NAMALWA (cell line): ENCODE data around the gene NFATC2.

ENCODE experiments used
- DNase-seq: peaks from one replicate; pipeline ENCODE4 v3.0.0-alpha.2; 2015; ENCODE audit warnings: low spot score

Gene NFATC2

DNA sequence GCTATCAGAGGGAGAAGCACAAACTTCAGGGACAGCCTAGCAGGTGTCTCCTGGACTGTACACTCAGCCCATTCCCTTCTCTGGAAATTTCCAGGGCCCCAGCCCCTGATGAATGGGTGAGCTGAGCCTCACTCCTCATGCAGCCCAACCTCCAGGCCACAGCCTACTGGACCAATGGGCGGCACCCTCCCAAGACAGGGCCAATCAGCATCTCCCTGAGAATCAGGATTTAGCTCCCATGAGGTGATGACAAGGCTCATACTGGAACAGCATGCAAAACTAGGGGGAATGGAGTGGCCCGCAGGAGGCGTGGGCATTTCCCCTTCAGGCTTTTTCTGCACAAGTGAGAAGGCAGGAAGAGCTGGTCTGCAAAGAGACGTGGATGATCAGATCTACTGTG, 29.0 kb downstream of the NFATC2 start:
- no peak for DNase-seq

- no peak for DNase-seq
Measured at GRCh38 chr20:51512645-51513044, 29.9 kb downstream of the NFATC2 start.

DNA sequence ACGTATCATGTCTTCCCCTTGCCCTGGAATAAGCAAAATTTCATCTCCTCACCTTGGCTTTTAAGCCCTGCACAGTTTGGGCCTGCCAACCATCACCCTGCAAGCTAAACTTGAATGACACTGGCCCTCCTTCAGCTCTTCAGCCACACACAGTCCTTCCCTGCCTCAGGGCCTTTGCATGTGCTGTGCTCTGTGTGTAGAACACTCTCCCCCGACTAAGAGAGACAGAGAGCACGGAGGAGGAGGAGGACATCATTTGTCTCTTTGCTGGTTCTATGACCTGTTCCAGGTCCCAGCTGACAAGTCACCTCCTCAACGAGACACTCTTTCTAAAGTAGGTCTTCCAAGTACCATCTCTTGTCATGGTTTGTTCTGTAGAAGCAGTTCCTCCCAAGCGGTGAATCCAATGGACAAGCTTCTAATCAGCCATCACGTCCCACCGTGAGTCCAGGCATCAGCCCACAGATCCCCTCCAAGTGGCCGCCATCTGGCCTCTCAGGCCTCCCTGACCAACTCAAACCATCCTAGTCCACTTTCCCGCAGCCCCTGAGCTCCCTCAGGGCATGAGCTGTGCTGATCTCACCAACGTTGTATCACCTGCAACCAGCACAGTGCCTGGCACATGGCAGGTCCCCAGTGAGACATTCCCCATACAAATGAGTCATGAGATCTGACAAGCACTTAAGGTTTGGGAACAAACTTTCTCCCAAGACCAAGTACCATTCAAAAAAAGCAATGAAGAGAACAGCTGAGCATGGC, 30.5 kb downstream of the NFATC2 start:
- DNase-seq, result no peak

GRCh38 chr20:51510936-51511605, 31.4 kb downstream of the NFATC2 start:
- DNase-seq, result no peak

DNA sequence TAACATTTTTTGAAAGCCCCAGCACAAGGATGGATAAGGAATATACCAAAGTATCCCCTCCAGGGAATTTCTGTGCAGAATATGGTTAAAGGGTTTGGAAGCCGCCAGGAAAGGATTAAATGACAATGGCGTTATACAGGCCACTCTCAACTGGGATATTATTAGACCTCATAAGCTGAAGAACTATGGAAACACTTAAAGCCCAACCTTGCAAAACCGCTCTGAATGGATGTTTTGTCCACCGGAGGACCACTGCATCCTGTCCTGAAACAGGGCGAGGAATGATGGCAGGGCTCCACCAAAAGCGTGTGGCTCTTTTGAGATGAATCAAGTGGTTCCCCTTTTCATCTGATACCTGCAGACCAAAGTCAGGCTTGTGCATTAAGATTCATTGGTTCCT, 32.4 kb downstream of the NFATC2 start:
- DNase-seq, result no peak

DNA sequence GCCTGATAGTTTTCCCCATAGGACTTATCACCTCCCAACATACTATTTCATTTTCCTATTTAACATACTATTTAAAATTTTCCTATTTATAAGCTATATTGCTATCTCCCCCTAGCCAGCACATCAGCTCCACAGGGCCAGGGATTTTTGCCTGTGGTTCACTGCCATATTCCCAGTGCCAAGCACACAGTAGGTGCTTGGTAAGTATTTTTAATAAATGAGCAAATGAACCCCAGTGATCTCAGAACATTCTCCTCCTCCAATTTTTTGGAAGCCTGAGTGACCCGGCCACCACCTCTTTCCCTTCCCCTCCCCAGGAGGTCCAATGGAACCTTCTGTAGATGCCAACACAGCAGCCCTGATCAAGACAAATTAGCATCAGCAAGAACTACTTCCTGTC, 33.3 kb downstream of the NFATC2 start:
- no peak for DNase-seq

GRCh38 chr20:51508780-51509179, 33.7 kb downstream of the NFATC2 start:
- no peak for DNase-seq

DNA sequence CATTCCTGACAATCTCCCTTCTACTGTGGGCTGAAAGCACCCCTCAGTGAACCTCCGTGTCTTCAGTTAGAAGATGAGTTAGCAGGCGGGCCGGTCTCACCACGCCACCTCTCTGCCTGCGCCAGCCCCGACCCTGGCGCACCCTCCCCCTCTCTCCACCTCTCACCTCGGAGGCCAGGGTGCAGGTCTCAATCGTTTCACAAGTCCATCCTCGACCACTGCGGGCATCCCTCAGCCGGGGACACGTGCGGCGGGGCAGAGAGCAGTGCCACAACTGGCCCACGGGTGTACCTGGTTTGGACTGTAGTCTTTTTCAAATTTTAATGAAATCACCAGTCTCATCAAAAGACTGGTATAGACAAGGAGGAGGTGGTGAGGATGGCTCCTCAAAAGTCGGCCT, 34.4 kb downstream of the NFATC2 start:
- no peak for DNase-seq

DNA sequence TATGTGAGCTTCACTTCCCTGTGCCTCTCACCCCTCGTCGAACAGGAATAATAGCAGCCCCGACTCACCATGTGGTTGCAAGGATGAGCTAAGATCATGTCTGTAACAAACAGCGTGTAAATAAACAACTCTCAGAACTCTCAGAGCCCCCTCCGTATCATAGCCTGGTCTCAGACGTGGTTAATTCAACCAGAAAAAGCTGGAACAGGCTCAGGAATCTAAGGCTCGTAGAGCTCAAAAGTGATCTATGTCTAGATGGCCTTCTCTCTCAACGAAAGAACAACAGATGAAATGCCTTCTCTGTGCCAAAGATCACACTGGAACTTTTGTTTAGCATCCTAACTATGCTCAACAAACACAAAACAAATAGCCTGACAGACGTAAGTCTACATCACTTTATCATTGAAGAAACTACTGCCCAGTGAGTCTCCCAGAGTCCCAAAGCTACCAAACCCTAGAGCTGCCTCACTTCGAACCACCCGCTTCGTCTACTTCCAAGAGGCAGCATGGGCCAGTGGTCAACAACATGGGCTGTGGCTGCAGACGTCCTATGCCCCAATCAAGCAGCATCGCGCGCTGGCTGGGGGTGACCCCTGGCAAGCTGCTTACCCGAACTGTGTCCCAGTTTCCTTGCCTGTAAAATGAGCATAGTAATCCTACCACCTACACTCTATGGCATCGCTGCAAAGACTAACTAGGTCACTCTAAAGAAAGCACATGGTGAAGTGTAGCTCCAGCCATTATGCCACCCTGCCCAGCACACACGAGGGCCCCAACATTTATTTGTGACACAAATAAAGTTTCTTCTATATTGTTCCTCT, 35.1 kb downstream of the NFATC2 start:
- DNase-seq, result no peak

- DNase-seq, result no peak
Measured at GRCh38 chr20:51506527-51507215, 35.8 kb downstream of the NFATC2 start.

DNA sequence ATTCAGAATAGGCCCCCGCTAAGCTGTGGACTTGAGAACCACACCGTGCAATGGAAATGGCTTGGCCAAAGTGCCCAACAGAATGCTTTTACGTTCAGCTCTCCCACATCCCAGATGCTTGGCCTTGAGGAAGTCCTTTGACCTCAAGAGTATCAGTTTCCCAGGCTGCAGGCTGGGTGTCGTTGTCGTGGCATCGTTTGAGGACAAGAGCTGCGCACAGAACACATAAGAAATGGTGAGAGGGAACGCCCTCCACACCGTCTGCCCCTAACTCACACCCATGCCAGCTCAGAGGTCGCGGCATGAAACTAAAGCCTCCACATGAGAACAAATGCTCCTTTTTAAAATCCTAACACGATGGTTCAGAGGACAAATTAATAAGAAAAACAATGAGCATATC, 37.0 kb downstream of the NFATC2 start:
- DNase-seq, result no peak

- no peak for DNase-seq
Measured at GRCh38 chr20:51503376-51503775, 39.1 kb downstream of the NFATC2 start.

DNA sequence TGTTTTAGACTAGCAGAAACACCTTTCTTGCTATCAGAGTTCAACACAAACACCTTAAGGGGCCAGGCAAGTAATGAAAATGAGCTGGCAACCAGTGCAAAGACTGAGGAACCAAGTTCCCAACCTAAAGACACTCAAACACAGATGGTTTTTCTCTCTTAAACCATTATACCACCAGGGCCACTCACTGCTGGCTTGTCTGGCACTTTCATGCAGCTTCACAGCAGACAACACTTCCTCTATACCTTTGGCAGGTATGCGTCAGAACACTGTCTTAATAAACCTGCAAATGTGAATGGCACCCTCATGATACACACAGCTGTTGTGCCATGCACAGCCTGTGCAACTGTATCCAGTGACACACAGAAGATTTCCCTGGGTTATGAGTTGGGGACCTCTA, 41.6 kb downstream of the NFATC2 start:
- peak; percentile 3 for DNase-seq

GRCh38 chr20:51500311-51500710, 42.2 kb downstream of the NFATC2 start:
- peak; percentile 5 for DNase-seq

DNA sequence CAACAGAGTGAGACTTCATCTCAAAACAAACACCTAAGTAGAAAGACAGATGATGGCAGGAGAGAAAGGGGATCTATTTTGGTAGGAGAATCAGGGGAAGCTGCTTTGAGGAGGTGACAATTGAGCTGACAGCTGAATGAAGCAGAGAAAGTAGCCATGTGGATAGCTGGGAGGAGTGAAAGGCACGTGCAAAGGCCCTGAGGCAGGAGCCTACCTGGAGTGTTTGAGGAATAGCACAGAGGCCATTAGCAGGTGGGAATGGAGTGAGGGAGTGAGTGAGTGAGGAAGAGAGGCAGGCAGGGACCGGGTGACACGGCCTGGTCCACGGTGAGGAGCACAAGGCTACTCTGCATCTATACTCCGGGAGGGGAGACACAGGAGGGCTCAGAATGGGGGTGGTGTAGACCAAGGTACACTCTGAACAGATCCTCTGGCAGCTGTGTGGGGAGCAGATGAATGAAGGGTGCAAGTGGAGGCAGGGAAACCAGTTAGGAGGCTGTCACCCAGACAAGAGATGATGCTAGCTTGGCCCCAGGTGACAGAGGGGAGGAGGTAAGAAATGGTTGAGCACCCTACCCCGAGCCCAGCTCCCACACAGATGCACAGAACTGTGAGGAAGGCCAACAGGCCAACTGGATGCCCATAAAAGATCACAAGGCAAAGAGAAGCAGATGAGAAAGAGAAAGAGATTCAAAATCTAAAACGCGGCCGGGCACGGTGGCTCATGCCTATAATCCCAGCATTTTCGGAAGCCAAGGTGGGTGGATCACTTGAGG, 43.6 kb downstream of the NFATC2 start:
- DNase-seq, result peak; percentile 10

DNA sequence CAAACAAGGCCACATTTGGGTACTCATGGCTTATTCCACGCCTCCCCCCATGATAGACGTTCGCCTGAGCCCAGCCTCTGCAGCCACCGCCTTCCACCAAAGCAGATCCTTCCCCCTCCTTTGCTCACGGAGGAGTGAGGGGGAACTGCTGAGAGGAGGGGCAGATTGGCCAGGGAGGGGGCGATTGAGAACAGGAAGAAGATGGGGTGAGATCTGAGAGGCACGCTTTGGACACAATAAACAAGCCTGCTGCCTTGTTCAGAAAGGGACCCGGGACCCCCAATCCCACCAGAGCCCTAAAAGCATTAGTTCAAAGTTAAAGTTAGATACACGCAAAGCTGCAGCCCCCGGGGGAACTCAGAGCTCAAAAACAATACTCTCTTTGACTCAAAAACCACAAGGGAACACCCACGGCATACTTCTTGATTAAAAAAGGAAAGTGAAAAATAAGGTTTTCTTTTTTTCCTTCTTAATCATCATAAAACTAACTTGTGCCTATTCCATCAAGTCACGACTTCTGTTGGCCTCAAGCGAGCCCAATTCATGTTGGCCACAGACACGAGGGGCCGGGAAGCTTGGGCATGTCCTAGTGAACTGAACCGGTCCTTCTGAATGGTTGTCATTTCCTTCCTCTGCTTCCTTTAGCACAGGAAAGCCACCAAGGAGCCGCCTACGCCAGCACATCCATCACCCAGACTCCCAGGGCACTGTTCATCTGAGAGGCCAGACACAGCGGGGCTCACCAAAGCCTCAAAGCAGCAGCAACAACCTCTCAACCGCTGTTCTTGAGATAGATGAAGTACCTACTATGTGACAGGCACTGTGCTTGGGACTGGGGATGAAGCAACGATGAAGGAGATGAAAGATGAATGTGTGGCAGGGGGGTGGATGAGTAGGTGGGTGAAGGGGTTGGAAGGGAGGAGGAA, 44.7 kb downstream of the NFATC2 start:
- DNase-seq, result peak; percentile 8

DNA sequence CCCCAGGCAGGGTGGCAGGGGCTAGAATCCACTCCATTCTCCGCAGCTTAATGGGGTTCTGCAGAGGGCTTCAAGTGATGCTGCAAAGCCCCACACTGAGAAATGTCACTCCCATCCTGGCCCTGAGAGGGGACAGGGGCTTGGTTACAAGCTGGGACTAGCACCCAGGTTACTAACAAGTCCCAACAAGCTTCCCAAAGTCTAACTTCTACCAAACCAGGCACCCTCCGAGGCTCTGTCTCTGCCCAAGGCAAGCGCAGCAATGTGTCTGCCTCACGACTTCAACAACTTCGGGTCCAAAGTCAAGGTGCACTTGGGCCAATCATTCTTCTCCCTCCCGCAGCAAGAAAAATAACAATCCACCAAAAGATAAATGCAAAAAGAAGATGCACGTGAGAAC, 45.6 kb downstream of the NFATC2 start:
- DNase-seq, result no peak

- DNase-seq, result no peak
Measured at GRCh38 chr20:51495921-51496545, 46.5 kb downstream of the NFATC2 start.

GRCh38 chr20:51495291-51495690, 47.2 kb downstream of the NFATC2 start:
- DNase-seq, result no peak
